ENCODE measurements around the gene EPHA5.

The EPHA5 gene

DNA sequence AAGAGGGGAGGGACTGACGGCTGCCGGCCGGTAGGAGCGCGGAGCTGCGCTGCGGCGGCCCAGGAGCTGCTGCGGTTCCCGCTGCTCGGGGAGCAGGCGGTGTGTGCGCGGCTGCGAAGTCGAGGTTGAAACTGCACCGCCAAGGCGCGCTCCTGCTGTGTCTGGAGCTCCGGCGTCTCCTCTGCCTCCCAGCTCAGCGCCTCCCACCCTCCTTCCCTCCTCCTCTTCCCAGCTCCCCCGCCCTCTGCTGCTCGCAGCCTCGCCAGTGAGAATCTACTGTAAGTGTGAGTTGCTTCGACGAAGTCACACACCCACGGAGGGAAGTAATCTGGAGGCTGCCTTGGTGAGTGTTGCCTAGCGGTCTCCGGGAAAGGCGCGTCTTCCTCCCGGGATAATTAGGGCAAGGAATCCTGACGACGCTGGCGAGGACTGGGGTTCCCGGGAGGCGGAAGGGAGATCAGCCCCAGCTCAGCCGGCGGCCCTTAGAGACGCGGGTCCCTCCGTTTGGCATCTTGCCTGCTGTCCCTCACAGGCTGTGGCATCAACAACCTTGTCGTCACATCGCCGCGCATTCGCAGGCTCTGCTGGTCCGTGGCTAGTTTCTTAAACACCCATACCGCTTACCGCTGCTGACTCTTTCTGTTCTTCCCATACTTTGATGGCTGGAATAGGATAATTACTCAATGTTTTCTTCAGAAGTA, at the start of gene EPHA5:
Gene EPHA5 (minus strand): TSS at position 159 of the 701 bp plus-strand sequence. CDS start 747 bp downstream, outside the sequence.
- in situ Hi-C loops (cut with HindIII; ENCODE audit: low sequenced_read_pairs) = no loop called here

DNA sequence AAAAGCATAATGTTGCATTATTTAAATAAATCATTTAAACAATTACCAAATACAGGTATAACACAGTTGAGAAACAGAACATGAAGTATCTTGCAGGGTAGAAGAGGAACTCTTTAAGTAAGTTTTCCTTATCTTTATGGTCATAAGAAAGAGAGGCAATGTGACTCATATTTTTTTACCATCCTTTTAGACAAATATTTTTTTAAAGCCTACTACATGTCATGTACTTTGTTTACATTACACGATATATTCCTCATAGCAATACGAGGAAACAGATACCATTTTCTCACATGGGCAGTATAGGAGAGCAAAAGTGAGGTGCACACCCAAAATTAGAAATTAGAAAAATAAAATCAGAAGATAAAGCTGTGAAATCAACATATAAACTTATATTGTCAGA, 49.3 kb upstream of the EPHA5 start:
- in situ Hi-C loops (cut with HindIII; ENCODE audit: low sequenced_read_pairs) = no loop called here

GRCh38 chr4:65698631-65699030, 28.3 kb upstream of the EPHA5 start:
- in situ Hi-C loops (cut with HindIII; ENCODE audit: low sequenced_read_pairs) = no loop called here

GRCh38 chr4:65696436-65696835, 26.1 kb upstream of the EPHA5 start:
- in situ Hi-C loops (cut with HindIII; ENCODE audit: low sequenced_read_pairs) = no loop called here

DNA sequence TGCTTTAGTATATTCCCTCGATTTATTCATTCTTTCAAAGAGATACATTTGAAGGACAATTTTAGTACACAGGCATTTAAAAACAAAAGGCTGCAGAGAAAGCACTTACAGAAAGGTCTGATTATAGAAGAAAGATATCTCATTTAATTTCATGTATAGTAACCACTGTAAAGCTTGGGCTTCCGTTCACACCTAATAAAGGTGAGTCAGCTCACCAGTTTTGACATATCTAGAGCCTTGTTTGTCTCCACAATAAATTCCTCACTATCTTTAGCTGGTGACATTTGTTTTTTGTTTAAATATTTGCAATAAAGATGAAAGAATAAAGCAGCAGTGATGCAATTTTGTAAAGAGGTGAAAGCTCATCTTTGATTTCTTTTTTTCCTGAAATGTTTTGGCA, 1.1 kb upstream of the EPHA5 start:
- in situ Hi-C loops (cut with HindIII; ENCODE audit: low sequenced_read_pairs) = no loop called here

DNA sequence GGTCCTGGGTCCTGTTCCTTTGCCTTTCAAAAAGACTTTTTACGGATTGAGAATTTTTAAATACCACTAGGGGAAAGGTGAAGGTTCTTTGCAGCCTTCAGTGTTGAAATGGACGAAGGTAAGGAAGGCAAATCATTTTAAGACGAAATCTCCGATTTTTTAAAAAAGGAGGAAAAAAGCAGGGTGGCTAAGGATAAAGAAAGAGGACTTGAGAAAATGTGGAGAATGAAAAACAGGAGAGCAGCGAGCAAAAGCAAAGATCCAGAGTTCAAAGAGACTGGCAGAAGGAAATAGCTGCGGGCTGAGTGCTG, 314 bp downstream of the EPHA5 start:
- in situ Hi-C loops (cut with HindIII; ENCODE audit: low sequenced_read_pairs) = no loop called here

GRCh38 chr4:65669111-65670019, 924 bp downstream of the EPHA5 start:
- in situ Hi-C loops (cut with HindIII; ENCODE audit: low sequenced_read_pairs) = no loop called here

GRCh38 chr4:65668201-65669089, 1.8 kb downstream of the EPHA5 start:
- in situ Hi-C loops (cut with HindIII; ENCODE audit: low sequenced_read_pairs) = no loop called here

DNA sequence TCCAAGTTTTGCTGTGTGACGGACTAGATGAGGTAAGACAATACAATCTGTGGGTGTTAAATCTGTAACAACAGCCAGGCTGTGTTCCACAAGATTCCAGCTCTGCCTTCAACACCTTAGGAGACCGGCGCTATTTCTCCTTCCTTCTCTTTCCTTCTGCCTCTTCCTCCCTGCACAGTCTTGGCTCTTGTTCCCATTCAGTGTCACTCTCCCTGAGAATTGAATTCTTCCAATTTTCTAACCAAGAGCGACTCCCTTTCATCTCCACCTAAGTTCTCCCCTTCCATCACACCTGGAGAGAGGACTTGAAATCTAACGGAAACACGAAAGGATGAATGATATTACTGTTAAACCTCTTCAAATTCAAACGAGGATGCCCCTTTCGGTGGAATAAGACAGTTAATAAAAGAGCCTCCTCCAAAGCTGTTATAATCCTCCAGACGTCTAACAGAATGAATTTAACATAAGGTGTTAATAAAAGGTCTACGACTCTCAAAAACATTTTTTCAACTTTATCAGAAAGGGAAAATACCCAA, 2.7 kb downstream of the EPHA5 start:
- in situ Hi-C loops (cut with HindIII; ENCODE audit: low sequenced_read_pairs) = no loop called here

DNA sequence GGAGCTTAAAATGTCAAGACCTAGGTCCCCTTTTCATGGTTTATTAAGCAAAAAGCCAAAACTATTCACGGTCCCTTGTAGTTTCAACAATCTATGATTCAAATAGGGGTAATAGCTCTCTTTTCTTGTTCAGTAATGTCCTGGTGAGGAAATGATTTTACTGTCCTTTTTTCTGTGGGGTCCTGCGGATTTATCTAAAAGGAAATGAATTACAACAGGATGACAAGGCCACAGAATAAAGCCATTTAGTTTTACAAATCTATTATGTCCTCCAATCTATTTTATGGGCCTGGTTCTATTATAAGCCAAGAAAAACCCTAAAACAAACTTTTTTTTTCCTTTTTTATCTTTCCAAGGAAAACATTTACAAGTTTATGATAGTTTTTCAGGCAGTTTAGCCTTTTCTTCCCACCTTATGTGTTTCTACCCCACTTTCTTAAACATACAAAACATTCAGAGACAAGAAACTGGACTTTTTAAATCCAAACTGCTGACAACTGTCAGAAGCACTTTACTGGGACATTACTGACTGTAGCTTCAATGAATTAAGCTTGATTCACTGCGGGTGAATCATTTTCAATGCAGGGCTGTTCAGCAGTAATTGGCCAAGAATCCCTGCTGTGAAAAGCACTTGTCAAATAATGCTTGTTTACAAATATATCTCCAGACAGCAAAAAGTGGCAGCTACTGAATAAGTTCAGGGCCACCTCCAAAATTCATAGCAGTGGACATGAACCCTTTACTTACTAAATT, 4.3 kb downstream of the EPHA5 start:
- in situ Hi-C loops (cut with HindIII; ENCODE audit: low sequenced_read_pairs) = no loop called here

DNA sequence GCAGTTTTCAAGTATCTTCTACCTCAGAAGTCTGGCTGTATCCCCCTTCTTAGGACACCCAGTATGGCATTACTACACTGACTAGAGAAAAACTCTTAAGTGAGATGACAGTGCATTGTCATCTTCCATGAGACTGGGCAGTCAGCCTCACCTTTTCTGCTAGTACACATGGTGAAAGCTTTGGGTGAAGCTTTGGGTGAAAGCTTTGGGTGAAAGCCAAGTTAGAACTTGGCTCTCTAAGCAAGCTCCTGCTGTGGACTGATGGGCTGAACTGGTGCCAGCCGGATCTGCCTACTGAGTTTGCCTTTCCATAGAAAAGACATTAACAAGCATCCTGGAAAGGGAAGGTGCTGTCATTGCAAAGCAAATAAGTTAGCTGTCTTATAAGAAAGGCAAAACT, 8.8 kb downstream of the EPHA5 start:
- in situ Hi-C loops (cut with HindIII; ENCODE audit: low sequenced_read_pairs) = no loop called here

- in situ Hi-C loops (cut with HindIII; ENCODE audit: low sequenced_read_pairs) = no loop called here
Measured at GRCh38 chr4:65658117-65658516, 12.2 kb downstream of the EPHA5 start.

- in situ Hi-C loops (cut with HindIII; ENCODE audit: low sequenced_read_pairs) = no loop called here
Measured at GRCh38 chr4:65656008-65656407, 14.3 kb downstream of the EPHA5 start.

DNA sequence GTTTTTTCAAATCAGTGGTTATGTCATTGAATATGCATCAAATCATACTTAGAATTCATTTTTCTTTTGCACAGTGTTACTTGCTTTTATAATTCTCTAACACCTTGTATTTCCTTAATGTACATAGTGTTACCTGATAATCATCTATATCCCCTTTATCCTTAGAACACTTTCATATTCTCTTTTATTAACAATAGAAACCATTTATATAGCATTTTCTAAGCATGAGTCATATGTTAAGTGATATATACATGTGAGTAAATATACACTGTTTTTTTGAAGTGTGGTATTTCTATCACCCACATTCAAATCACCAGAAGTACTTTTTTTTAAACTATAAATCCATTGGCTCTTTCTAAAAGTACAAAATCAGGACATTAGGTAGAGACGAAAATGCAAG, 15.3 kb downstream of the EPHA5 start:
- in situ Hi-C loops (cut with HindIII; ENCODE audit: low sequenced_read_pairs) = no loop called here

GRCh38 chr4:65653740-65654361, 16.4 kb downstream of the EPHA5 start:
- in situ Hi-C loops (cut with HindIII; ENCODE audit: low sequenced_read_pairs) = no loop called here

DNA sequence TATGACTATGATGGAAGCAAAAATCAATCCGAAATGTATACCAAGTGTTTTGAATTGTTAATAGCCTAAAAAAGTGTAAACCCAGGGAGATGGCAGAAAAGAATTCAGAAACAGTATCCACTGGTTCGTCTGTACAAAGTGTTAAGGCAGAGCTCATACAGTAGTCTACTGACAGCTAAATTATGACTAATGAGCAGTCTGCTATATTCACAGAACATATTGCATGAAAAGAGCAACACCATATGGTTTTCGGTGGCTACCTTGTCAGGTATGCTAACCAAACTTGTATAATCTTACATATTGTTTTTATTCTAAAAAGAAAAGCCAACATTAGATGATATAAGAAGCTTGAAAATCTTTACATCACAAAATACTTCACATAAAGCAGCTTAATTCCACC, 18.5 kb downstream of the EPHA5 start:
- in situ Hi-C loops (cut with HindIII; ENCODE audit: low sequenced_read_pairs) = no loop called here

- in situ Hi-C loops (cut with HindIII; ENCODE audit: low sequenced_read_pairs) = no loop called here
Measured at GRCh38 chr4:65651031-65651430, 19.3 kb downstream of the EPHA5 start.

DNA sequence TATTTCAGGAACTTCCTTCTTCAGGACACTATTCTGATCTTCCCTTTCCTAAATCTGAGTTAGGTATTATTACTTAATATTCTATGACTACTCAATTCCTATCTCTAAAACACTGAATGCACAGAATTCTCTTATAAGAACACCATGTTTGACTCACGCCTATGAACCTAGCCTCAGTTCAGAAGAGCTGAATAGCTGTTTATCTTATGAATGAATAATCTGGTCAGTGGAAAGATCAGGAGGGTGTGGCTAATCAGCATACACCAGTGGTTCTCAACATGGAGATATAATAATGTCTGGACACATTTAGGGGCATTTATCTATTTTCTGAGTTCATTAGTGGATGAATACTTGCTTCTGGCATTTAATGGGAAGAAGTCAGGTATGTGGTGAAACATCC, 24.2 kb downstream of the EPHA5 start:
- in situ Hi-C loops (cut with HindIII; ENCODE audit: low sequenced_read_pairs) = no loop called here

GRCh38 chr4:65645185-65645584, 25.1 kb downstream of the EPHA5 start:
- in situ Hi-C loops (cut with HindIII; ENCODE audit: low sequenced_read_pairs) = no loop called here

Measured in endothelial cell of hepatic sinusoid (primary cell).